Thymus (tissue), 11 donors: ENCODE data around the gene FABP7. TPM values are rescaled to one million over a fixed set of nuclear protein-coding genes. Genes with fewer than 3 reads are reported as not detected.
"Not testable (repeated sequence)": the region's sequence is repeated elsewhere in the genome, so short reads cannot be mapped to it uniquely, and the experiment has no call there.

Source experiments
- DNase-seq, 9 donors: peaks; one replicate each; pipeline ENCODE4 v3.0.0-alpha.2; 2013; ENCODE audit warnings: low spot score in 9 of 9, low read depth in 6 of 9, missing footprints in 1 of 9
- H3K27ac ChIP-seq, 2 donors: one replicate each; pipeline ENCODE4 v1.5.1; 2013; ENCODE audit warnings: control low read depth in 1 of 2, low read depth in 1 of 2, low read length in 1 of 2, mild to moderate bottlenecking in 1 of 2, moderate library complexity in 1 of 2
- H3K27me3 ChIP-seq, 2 donors: one replicate each; pipeline ENCODE4 v1.5.1; 2013; ENCODE audit warnings: low read length in 1 of 2; ENCODE audit not compliant: control insufficient read depth in 2 of 2, insufficient read depth in 1 of 2
- H3K36me3 ChIP-seq, 2 donors: one replicate each; pipeline ENCODE4 v1.5.1; 2013; ENCODE audit warnings: low read length in 1 of 2, mild to moderate bottlenecking in 1 of 2, moderate library complexity in 1 of 2; ENCODE audit not compliant: control insufficient read depth in 2 of 2, insufficient read depth in 2 of 2
- H3K4me1 ChIP-seq, 2 donors: one replicate each; pipeline ENCODE4 v1.5.1; 2013; ENCODE audit warnings: low read length in 2 of 2; ENCODE audit not compliant: control insufficient read depth in 2 of 2, insufficient read depth in 2 of 2
- H3K4me3 ChIP-seq, 2 donors: one replicate each; pipeline ENCODE4 v1.5.1; 2013; ENCODE audit warnings: low read length in 2 of 2, control low read depth in 1 of 2, mild to moderate bottlenecking in 1 of 2
- H3K9me3 ChIP-seq, 2 donors: one replicate each; pipeline ENCODE4 v1.5.1; 2013; ENCODE audit warnings: low read length in 1 of 2, mild to moderate bottlenecking in 1 of 2; ENCODE audit not compliant: control insufficient read depth in 2 of 2, insufficient read depth in 1 of 2
- WGBS: extraction: QIAGEN DNeasy Blood & Tissue Kit; methylation state at CpG from one replicate; pipeline ENCODE4 v1.1.7; 2013; 5-methylcytosine and 5-hydroxymethylcytosine counted together
- polyA plus RNA-seq: library from polyadenylated mRNA; stranded (reverse); fragments of 200-250 nt; gene quantifications from one replicate; pipeline ENCODE4 v1.2.3, GENCODE V29; 2013
- total RNA-seq: library from RNA; stranded (reverse); fragments of 120-200 nt; gene quantifications from one replicate; pipeline ENCODE4 v1.2.4, GENCODE V29; 2013
- donor health status: healthy.

The FABP7 gene
- total and polyA plus RNA-seq, 2 donors = 1.9 to 7.1 TPM

DNA sequence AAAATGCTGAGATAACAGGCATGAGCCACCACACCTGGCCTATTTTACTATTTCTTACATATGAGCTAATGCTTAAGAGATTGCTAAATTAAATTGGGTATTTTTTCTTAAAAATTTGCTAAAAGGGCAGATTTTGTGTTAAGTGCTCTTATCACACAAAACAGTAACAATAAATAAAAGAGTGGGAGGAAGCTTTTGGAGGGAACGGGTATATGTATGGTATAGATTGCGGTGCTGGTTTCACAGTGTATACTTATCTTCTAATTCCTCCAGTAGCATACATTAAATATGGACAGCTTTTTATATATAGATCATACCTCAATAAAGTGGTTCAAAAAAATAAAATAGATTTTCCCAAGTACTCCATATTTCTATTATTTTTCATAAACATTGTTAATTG lies 39.4 kb upstream of the FABP7 start:
- DNase-seq = no peak

GRCh38 chr6:122740936-122741335 lies 38.6 kb upstream of the FABP7 start:
- Histone ChIP-seq H3K27me3 (no peaks in the 10 kb centered on the region), H3K36me3 (no peaks in the 10 kb centered on the region), H3K4me3 (no peak overlapping the region), H3K9me3 (no peaks in the 10 kb centered on the region), H3K27ac (no peak overlapping the region), H3K4me1 (no peaks in the 10 kb centered on the region)
- 93% methylated on average over 2 of the region's 2 CpGs for whole genome bisulfite sequencing
- no peak for DNase-seq

More for the DNA sequence above, 39.4 kb upstream of the FABP7 start:
- 98% methylated on average over 2 of the region's 2 CpGs for WGBS
- no peaks in the 10 kb centered on the region for H3K9me3 ChIP-seq
- no peaks in the 10 kb centered on the region for H3K27me3 ChIP-seq
- H3K27ac ChIP-seq = no peak overlapping the region
- H3K4me1 ChIP-seq = no peaks in the 10 kb centered on the region
- no peak overlapping the region for H3K4me3 ChIP-seq
- H3K36me3 ChIP-seq = no peaks in the 10 kb centered on the region

- H3K4me3 ChIP-seq, H3K27ac ChIP-seq, H3K4me1 ChIP-seq, H3K36me3 ChIP-seq, DNase-seq, H3K9me3 ChIP-seq, H3K27me3 ChIP-seq: not testable (repeated sequence)
- 43% methylated on average over 8 of the region's 8 CpGs for WGBS
These were observed 35.3 kb upstream of the FABP7 start for GRCh38 chr6:122744247-122744646.

GRCh38 chr6:122744856-122745255 lies 34.7 kb upstream of the FABP7 start:
- DNase-seq = not testable (repeated sequence)

DNA sequence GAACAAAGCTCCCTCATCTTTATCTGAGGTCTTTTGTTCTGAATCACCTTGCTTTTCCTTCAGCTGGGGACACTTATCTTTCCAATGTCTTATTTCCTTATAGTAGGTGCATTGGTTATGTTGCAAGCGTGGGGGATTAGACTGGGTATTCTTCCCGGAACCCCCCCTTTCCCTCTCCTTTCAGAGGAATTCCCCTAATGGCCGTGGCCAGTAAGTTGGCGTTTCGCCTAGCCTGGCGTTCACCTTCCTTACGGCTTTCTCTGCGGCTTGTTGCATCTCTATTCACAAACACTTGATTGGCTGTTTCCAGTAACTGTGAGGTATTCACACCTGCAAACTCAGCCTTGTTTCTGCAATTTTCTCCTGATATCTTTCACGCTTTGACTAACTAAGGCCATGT lies 32.8 kb upstream of the FABP7 start:
- DNase-seq = no peak
- no peak overlapping the region for H3K27ac ChIP-seq
- 93% methylated on average over 9 of the region's 9 CpGs for WGBS

More at GRCh38 chr6:122744856-122745255, 34.7 kb upstream of the FABP7 start:
- WGBS = 96% methylated on average over 3 of the region's 3 CpGs
- not testable (repeated sequence) for H3K27ac ChIP-seq, H3K4me1 ChIP-seq, H3K36me3 ChIP-seq, H3K27me3 ChIP-seq, H3K4me3 ChIP-seq, H3K9me3 ChIP-seq

GRCh38 chr6:122747573-122747972 lies 31.9 kb upstream of the FABP7 start:
- Histone ChIP-seq H3K4me3 (no peak overlapping the region), H3K27ac (no peak overlapping the region), H3K27me3 (no peaks in the 10 kb centered on the region), H3K4me1 (peaks cover 0 to 4% of the 10 kb centered on the region in 2 donors), H3K9me3 (no peaks in the 10 kb centered on the region), H3K36me3 (no peaks in the 10 kb centered on the region)
- no peak for DNase-seq
- WGBS = 71% methylated on average over 10 of the region's 10 CpGs

More for the DNA sequence above, 32.8 kb upstream of the FABP7 start:
- Histone ChIP-seq H3K4me3 (no peak overlapping the region), H3K9me3 (no peaks in the 10 kb centered on the region), H3K27me3 (no peaks in the 10 kb centered on the region), H3K4me1 (peaks cover 0 to 2% of the 10 kb centered on the region in 2 donors), H3K36me3 (no peaks in the 10 kb centered on the region)

DNA sequence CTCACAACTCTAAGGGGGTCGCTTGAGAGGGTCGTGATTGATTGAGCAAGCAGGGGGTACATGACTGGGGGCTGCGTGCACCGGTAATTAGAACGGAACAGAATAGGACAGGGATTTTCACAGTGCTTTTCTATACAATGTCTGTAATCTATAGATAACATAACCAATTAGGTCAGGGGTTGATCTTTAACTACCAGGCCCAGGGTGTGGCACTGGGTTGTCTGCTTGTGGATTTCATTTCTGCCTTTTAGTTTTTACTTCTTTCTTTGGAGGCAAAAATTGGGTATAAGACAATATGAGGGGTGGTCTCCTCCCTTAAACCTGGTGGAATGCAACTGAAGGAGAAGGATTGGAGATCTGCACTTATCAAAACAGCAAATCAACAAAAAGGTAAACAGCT lies 30.6 kb upstream of the FABP7 start:
- not testable (repeated sequence) for H3K27ac ChIP-seq, H3K9me3 ChIP-seq, H3K27me3 ChIP-seq, H3K36me3 ChIP-seq, H3K4me1 ChIP-seq, DNase-seq, H3K4me3 ChIP-seq
- WGBS = 83% methylated on average over 5 of the region's 5 CpGs

GRCh38 chr6:122749451-122750050 lies 30.0 kb upstream of the FABP7 start:
- peaks cover 0 to 4% of the 10 kb centered on the region in 2 donors for H3K4me1 ChIP-seq
- H3K36me3 ChIP-seq = no peaks in the 10 kb centered on the region
- no peaks in the 10 kb centered on the region for H3K27me3 ChIP-seq
- no peak overlapping the region for H3K27ac ChIP-seq
- 93% methylated on average over 4 of the region's 4 CpGs for WGBS
- H3K9me3 ChIP-seq = no peaks in the 10 kb centered on the region
- no peak overlapping the region for H3K4me3 ChIP-seq
- no peak for DNase-seq

- 31% methylated on average over 3 of the region's 3 CpGs for WGBS
- no peaks in the 10 kb centered on the region for H3K36me3 ChIP-seq
- no peak overlapping the region for H3K4me3 ChIP-seq
- no peak overlapping the region for H3K27ac ChIP-seq
- H3K27me3 ChIP-seq = no peaks in the 10 kb centered on the region
- peaks cover 0 to 4% of the 10 kb centered on the region in 2 donors for H3K4me1 ChIP-seq
- DNase-seq = peak in 3 of 9 donors; percentile 5 to 38 (median 9)
- H3K9me3 ChIP-seq = no peaks in the 10 kb centered on the region
These were observed 28.2 kb upstream of the FABP7 start for GRCh38 chr6:122751326-122751725.
